HCT116 (cell line): Measurements from ENCODE around the gene HSD3B2. TPM values are rescaled to one million over a fixed set of nuclear protein-coding genes. Genes with fewer than 3 reads are reported as not detected.

Source experiments
- ATAC-seq: fragments of 200-7000 bp; cut with Tn5 transposase; 2 replicates; pipeline ENCODE4 v1.9.1; 2020; ENCODE audit warnings: mild to moderate bottlenecking, moderate library complexity
- BruUV-seq: library from RNA; stranded (reverse); fragments of 400-500 nt; replicated peaks from 2 replicates; lab custom pipeline; 2021; lab: Mats Ljungman, UMichigan
- CTCF ChIA-PET: fragments of 300-600 bp; sonication (Branson Sonifier 250); formaldehyde crosslinking; loops from one replicate; lab custom pipeline; 2021; ENCODE audit warnings: antibody characterized with exemption; lab: Charles Lee
- POLR2A ChIA-PET: fragments of 300-600, 350-600 bp; sonication (Branson Sonifier 250); formaldehyde crosslinking; loops from one replicate; lab custom pipeline; 2021; ENCODE audit warnings: antibody characterized with exemption; lab: Charles Lee
- RAD21 ChIA-PET, 2 experiments: fragments of 300-600 bp; sonication (Branson Sonifier 250); formaldehyde crosslinking; loops; one replicate each; lab custom pipeline; 2023; ENCODE audit warnings: low total read pairs in 2 of 2; ENCODE audit not compliant: uncharacterized antibody in 2 of 2, unreplicated experiment in 2 of 2, low non-redundant PET in 1 of 2; lab: Charles Lee
- DNase-seq: peaks from one replicate; pipeline ENCODE4 v3.0.0-alpha.2; 2010; ENCODE audit warnings: low read depth, low spot score
- H2AFZ ChIP-seq: fragments of 200-600 bp; shearing (Covaris generic), sonication (generic); 2 replicates; pipeline ENCODE4 v1.6.1; 2017; ENCODE audit warnings: low read depth, mixed run types, mixed read lengths, antibody characterized with exemption, low read length; ENCODE audit not compliant: poor library complexity, severe bottlenecking
- H3K27ac ChIP-seq: 2 replicates; pipeline ENCODE4 v1.5.1; 2012; ENCODE audit warnings: low read depth, low read length
- H3K27me3 ChIP-seq: fragments of 200-600 bp; sonication (generic); 2 replicates; pipeline ENCODE4 v1.6.1; 2016; ENCODE audit warnings: mixed run types, low read length, mixed read lengths; ENCODE audit not compliant: insufficient read depth
- H3K36me3 ChIP-seq, 2 experiments: fragments of 200-500 bp in 1 of 2; fragments of 200-600 bp in 1 of 2; sonication (Bioruptor generic) in 1 of 2; sonication (generic) in 1 of 2; 2 replicates each; pipeline versions ENCODE4 v1.5.1 to v1.6.1; 2014 to 2016; ENCODE audit warnings: low read length in 2 of 2, inconsistent platforms in 1 of 2, mixed read lengths in 1 of 2, mixed run types in 1 of 2; ENCODE audit not compliant: insufficient read depth in 2 of 2, control insufficient read depth in 1 of 2
- H3K4me1 ChIP-seq, 2 experiments: fragments of 200-600 bp in 1 of 2; sonication (generic) in 1 of 2; 2 replicates each; pipeline versions ENCODE4 v1.5.1 to v1.6.1; 2012 to 2017; ENCODE audit warnings: low read length in 2 of 2, inconsistent platforms in 1 of 2, mild to moderate bottlenecking in 1 of 2, mixed read lengths in 1 of 2, mixed run types in 1 of 2, moderate library complexity in 1 of 2; ENCODE audit not compliant: insufficient read depth in 2 of 2, control insufficient read depth in 1 of 2
- H3K4me2 ChIP-seq: fragments of 200-600 bp; sonication (generic); 2 replicates; pipeline ENCODE4 v1.6.1; 2017; ENCODE audit warnings: mixed run types, low read length, mixed read lengths
- H3K4me3 ChIP-seq, 2 experiments: fragments of 200-600 bp in 1 of 2; sonication (generic) in 1 of 2; replicated peaks in 1 of 2; 2 replicates each; pipeline ENCODE4 v1.5.1; 2011 to 2016; ENCODE audit warnings: low read length in 2 of 2, control low read depth in 1 of 2, low read depth in 1 of 2, mild to moderate bottlenecking in 1 of 2, mixed read lengths in 1 of 2, mixed run types in 1 of 2
- H3K79me2 ChIP-seq: fragments of 200-600 bp; sonication (generic); 2 replicates; pipeline ENCODE4 v1.6.1; 2017; ENCODE audit warnings: mild to moderate bottlenecking, mixed run types, low read length, moderate library complexity, mixed read lengths; ENCODE audit not compliant: insufficient read depth
- H3K9ac ChIP-seq: fragments of 200-600 bp; sonication (generic); 2 replicates; pipeline ENCODE4 v1.6.1; 2016; ENCODE audit warnings: low read length, mixed read lengths
- H3K9me2 ChIP-seq: fragments of 200-600 bp; sonication (generic), shearing (Covaris generic); 2 replicates; pipeline ENCODE4 v1.6.1; 2017; ENCODE audit warnings: mixed run types, mild to moderate bottlenecking, moderate library complexity; ENCODE audit not compliant: insufficient read depth
- H3K9me3 ChIP-seq, 2 experiments: fragments of 200-500 bp in 1 of 2; fragments of 200-600 bp in 1 of 2; sonication (Bioruptor generic) in 1 of 2; sonication (generic) in 1 of 2; 2 replicates each; pipeline ENCODE4 v1.6.1; 2014 to 2017; ENCODE audit warnings: low read length in 2 of 2, mixed read lengths in 2 of 2, inconsistent platforms in 1 of 2, low read depth in 1 of 2, mild to moderate bottlenecking in 1 of 2, mixed run types in 1 of 2, moderate library complexity in 1 of 2; ENCODE audit not compliant: control insufficient read depth in 1 of 2, insufficient read depth in 1 of 2
- H4K20me1 ChIP-seq: fragments of 200-600 bp; sonication (generic), shearing (Covaris generic); 2 replicates; pipeline ENCODE4 v1.6.1; 2017; ENCODE audit warnings: mixed run types, mild to moderate bottlenecking, moderate library complexity; ENCODE audit not compliant: insufficient read depth
- CBX3 ChIP-seq: IDR thresholded peaks from 2 replicates; pipeline ENCODE4 v1.6.1; 2012; ENCODE audit warnings: low read depth
- EZH2phosphoT487 ChIP-seq: fragments of 200-600 bp; IDR thresholded peaks from 2 replicates; pipeline ENCODE4 v1.6.1; 2018; ENCODE audit warnings: antibody characterized with exemption, borderline replicate concordance
- POLR2A ChIP-seq: IDR thresholded peaks from 2 replicates; pipeline ENCODE4 v1.7.0; 2011; ENCODE audit warnings: borderline replicate concordance; ENCODE audit not compliant: insufficient read depth, insufficient read length; ENCODE audit errors: extremely low read depth
- POLR2AphosphoS5 ChIP-seq: IDR thresholded peaks from 2 replicates; pipeline ENCODE4 v1.6.1; 2011; ENCODE audit warnings: mild to moderate bottlenecking, low read depth, low read length, moderate library complexity
- REST ChIP-seq: IDR thresholded peaks from 2 replicates; pipeline ENCODE4 v1.6.1; 2012; ENCODE audit warnings: low read depth
- SIN3A ChIP-seq: IDR thresholded peaks from 2 replicates; pipeline ENCODE4 v1.6.1; 2012; ENCODE audit warnings: low read depth
- YY1 ChIP-seq: IDR thresholded peaks from 2 replicates; pipeline ENCODE4 v1.6.1; 2011; ENCODE audit warnings: low read length, low read depth, moderate library complexity, mild to moderate bottlenecking; ENCODE audit not compliant: insufficient replicate concordance; ENCODE audit errors: extremely low read depth
- intact Hi-C: fragments of 100-400 bp; cut with micrococcal nuclease; formaldehyde crosslinking; loops from 2 replicates; pipeline ENCODE4 v1.10.0; 2022
- total RNA-seq: library from RNA; stranded (reverse); gene quantifications from one replicate; pipeline ENCODE4 v1.2.1, GENCODE V29; 2021; ENCODE audit not compliant: unreplicated experiment
- TF ChIP-seq, protein P1 (sequence below): IDR thresholded peaks from 2 replicates; pipeline ENCODE4 v1.6.1; 2012
- TF ChIP-seq, protein P2 (sequence below): IDR thresholded peaks from 2 replicates; pipeline ENCODE4 v1.6.1; 2011; ENCODE audit warnings: mild to moderate bottlenecking, low read length, moderate library complexity; ENCODE audit not compliant: insufficient replicate concordance; ENCODE audit errors: extremely low read depth

Gene HSD3B2
- total RNA-seq, 1 experiment from 2014 or later, result 1.4 TPM

GRCh38 chr1:119372503-119373086 lies 42.4 kb upstream of the HSD3B2 start (continued):
- TF ChIP-seq EZH2phosphoT487 (no peak), YY1 (no peak)

- Histone ChIP-seq H3K27me3 (0 out of 2 replicates have a peak, but pooled peaks cover 7% of the 10 kb centered on the region), H2AFZ (no peak overlapping the region), H3K36me3 (no peaks in the 10 kb centered on the region), H3K4me3 (no peak overlapping the region), H3K9me3 (no peaks in the 10 kb centered on the region), H3K27ac (no peak overlapping the region), H3K9me2 (no peaks in the 10 kb centered on the region), H4K20me1 (no peaks in the 10 kb centered on the region), H3K79me2 (no peaks in the 10 kb centered on the region), H3K4me1 (peaks cover 0 to 8% of the 10 kb centered on the region in 2 experiments; a peak in 1 of 4 replicates), H3K9ac (no peak overlapping the region), H3K4me2 (no peak overlapping the region)
- TF ChIP-seq POLR2AphosphoS5 (no peak), EZH2phosphoT487 (no peak), POLR2A (no peak)
- TF ChIP-seq, protein P1, sequence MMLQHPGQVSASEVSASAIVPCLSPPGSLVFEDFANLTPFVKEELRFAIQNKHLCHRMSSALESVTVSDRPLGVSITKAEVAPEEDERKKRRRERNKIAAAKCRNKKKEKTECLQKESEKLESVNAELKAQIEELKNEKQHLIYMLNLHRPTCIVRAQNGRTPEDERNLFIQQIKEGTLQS, result no peak
- BruUV-seq, result no TSS peak
- DNase-seq (no peak), ATAC-seq (no peak)
- POLR2A ChIA-PET, result no interaction called here
- CTCF ChIA-PET, result interaction anchor here (1.1 to 1.7 kb wide), 7 partner anchors 98 to 496 kb away, joined by 3 to 11 read pairs (median 5); no protein-coding TSS in a partner anchor
- RAD21 ChIA-PET, result no interaction called here
- intact Hi-C loops, result loop anchor here (2.0 kb wide), 1 partner anchor 237 kb away; no protein-coding TSS in a partner anchor
These were observed 41.5 kb upstream of the HSD3B2 start for GRCh38 chr1:119373465-119373864.

DNA sequence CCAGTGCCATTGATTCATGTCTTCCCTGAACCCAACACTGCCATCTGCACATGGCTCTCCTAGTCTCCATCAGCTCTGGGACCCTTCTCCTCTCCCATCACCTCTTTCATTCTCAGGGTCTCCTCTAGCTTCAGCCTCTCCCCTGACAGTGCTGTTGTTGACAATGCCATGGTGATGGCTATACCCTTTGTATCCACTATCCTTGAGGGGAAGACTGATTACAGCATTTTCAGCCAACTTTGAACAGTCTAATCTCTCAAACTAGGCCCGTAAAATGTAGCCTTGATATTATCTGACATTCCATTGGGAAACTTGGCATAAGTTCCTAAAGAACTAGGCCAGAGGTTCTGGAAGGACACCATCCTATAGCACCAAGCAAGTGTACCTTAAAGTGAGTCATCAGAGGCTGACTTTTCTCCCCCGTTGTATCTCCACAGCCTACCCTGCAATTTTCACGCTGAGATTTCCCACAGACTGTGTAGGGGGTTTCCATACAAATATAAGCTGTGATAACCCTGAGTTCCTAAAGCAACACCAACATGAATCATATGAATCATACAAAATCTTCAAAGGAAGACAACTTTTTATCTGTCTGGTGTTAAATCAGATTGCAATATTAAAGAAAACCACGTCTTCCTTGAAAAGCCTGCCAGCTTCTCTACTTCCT lies 40.6 kb upstream of the HSD3B2 start:
- H3K4me2 ChIP-seq, result no peak overlapping the region
- BruUV-seq, result no TSS peak
- TF ChIP-seq, protein P2, sequence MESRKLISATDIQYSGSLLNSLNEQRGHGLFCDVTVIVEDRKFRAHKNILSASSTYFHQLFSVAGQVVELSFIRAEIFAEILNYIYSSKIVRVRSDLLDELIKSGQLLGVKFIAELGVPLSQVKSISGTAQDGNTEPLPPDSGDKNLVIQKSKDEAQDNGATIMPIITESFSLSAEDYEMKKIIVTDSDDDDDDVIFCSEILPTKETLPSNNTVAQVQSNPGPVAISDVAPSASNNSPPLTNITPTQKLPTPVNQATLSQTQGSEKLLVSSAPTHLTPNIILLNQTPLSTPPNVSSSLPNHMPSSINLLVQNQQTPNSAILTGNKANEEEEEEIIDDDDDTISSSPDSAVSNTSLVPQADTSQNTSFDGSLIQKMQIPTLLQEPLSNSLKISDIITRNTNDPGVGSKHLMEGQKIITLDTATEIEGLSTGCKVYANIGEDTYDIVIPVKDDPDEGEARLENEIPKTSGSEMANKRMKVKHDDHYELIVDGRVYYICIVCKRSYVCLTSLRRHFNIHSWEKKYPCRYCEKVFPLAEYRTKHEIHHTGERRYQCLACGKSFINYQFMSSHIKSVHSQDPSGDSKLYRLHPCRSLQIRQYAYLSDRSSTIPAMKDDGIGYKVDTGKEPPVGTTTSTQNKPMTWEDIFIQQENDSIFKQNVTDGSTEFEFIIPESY, result no peak
- TF ChIP-seq SIN3A, result no peak
- no peak for TF ChIP-seq REST
- no peak for TF ChIP-seq CBX3
- no peak for TF ChIP-seq POLR2A

More for the DNA sequence above, 40.6 kb upstream of the HSD3B2 start:
- Histone ChIP-seq H3K36me3 (no peaks in the 10 kb centered on the region), H3K79me2 (no peaks in the 10 kb centered on the region), H3K27ac (no peak overlapping the region), H3K4me3 (no peak overlapping the region), H2AFZ (no peak overlapping the region), H3K9ac (no peak overlapping the region), H3K9me3 (no peaks in the 10 kb centered on the region), H4K20me1 (no peaks in the 10 kb centered on the region), H3K27me3 (0 out of 2 replicates have a peak, but pooled peaks cover 7% of the 10 kb centered on the region), H3K9me2 (no peaks in the 10 kb centered on the region), H3K4me1 (peaks cover 0 to 8% of the 10 kb centered on the region in 2 experiments; a peak in 1 of 4 replicates)
- POLR2A ChIA-PET, result no interaction called here
- ATAC-seq (no peak), DNase-seq (no peak)
- CTCF ChIA-PET, result no interaction called here
- intact Hi-C loops, result loop anchor here (2.0 kb wide), 1 partner anchor 20 kb away; no protein-coding TSS in a partner anchor
- RAD21 ChIA-PET, result no interaction called here
